Transverse colon (tissue), 4 donors: Measurements from ENCODE around the gene ELAVL1. TPM values are rescaled to one million over a fixed set of nuclear protein-coding genes. Genes with fewer than 3 reads are reported as not detected.
A peak's percentile ranks its signal among the peaks of the same experiment; 100 is the strongest.

Experiments used
- DNase-seq: peaks from one replicate; pipeline ENCODE4 v3.0.0-alpha.2; 2019
- H3K27ac ChIP-seq, 4 donors: fragments of 200-600 bp; sonication (generic); 2 replicates each; pipeline ENCODE4 v1.5.1; 2016 to 2018; ENCODE audit warnings: inconsistent platforms in 4 of 4
- H3K27me3 ChIP-seq: fragments of 200-600 bp; sonication (generic); 2 replicates; pipeline ENCODE4 v1.5.1; 2017; ENCODE audit warnings: inconsistent platforms
- H3K36me3 ChIP-seq, 4 donors: fragments of 200-600 bp; sonication (generic); 2 replicates each; pipeline ENCODE4 v1.5.1; 2017 to 2019; ENCODE audit warnings: inconsistent platforms in 4 of 4
- H3K4me1 ChIP-seq, 4 donors: fragments of 200-600 bp; sonication (generic); 2 replicates each; pipeline ENCODE4 v1.5.1; 2017 to 2020; ENCODE audit warnings: inconsistent platforms in 4 of 4
- H3K4me3 ChIP-seq, 4 donors: fragments of 200-600 bp; sonication (generic); 1 replicate in 1 of 4; 2 replicates in 3 of 4; pipeline versions ENCODE4 v1.5.1 to v1.6.1; 2017 to 2019; ENCODE audit warnings: inconsistent platforms in 4 of 4
- H3K9me3 ChIP-seq, 2 donors: fragments of 200-600 bp; sonication (generic); 2 replicates each; pipeline ENCODE4 v1.5.1; 2017 to 2019; ENCODE audit warnings: inconsistent platforms in 2 of 2
- CTCF ChIP-seq, 5 experiments: fragments of 200-600 bp in 3 of 5; fragments of 450-650 bp in 2 of 5; sonication (generic) in 3 of 5; IDR thresholded peaks; 1 replicate in 2 of 5; 2 replicates in 3 of 5; pipeline ENCODE4 v1.5.1; 2016 to 2017; ENCODE audit warnings: antibody characterized with exemption in 5 of 5, inconsistent platforms in 3 of 5, mild to moderate bottlenecking in 2 of 5, moderate library complexity in 1 of 5
- EP300 ChIP-seq: sonication (generic); formaldehyde crosslinking; IDR thresholded peaks from one replicate; pipeline ENCODE4 v1.6.1; 2017; ENCODE audit warnings: antibody characterized with exemption, low read depth
- POLR2A ChIP-seq: fragments of 450-650 bp; IDR thresholded peaks from one replicate; pipeline ENCODE4 v1.6.1; 2016; ENCODE audit warnings: antibody characterized with exemption, mild to moderate bottlenecking, moderate library complexity
- POLR2AphosphoS5 ChIP-seq, 3 donors: sonication (generic); formaldehyde crosslinking; IDR thresholded peaks; one replicate each; pipeline ENCODE4 v1.6.1; 2016; ENCODE audit warnings: antibody characterized with exemption in 3 of 3
- WGBS, 2 donors: methylation state at CpG; one replicate each; pipeline ENCODE4 v1.1.5; 2018; ENCODE audit warnings: low coverage in 1 of 2; 5-methylcytosine and 5-hydroxymethylcytosine counted together
- in situ Hi-C, 4 donors: fragments of 200-750 bp; cut with MboI; loops; one replicate each; pipeline versions ENCODE4 v1.15.0 to v1.15.1; 2017; ENCODE audit warnings: low sequenced_read_pairs in 3 of 4, low pct_ligation_motif_present in 1 of 4, low pct_unique_long_range_greater_than_20kb in 1 of 4
- intact Hi-C: fragments of 100-400 bp; cut with DNase I; formaldehyde crosslinking; loops from one replicate; pipeline ENCODE4 v1.15.1; 2023; ENCODE audit warnings: low total_unique reads
- total RNA-seq, 4 donors: library from RNA; depleted of rRNA; stranded (reverse); fragments of >200 nt; gene quantifications; one replicate each; pipeline ENCODE4 v1.1.0, GENCODE V29; 2016

The ELAVL1 gene
- total RNA-seq, 4 donors from 2014 or later = 11.9 to 101 (median 22.4) TPM

- TF ChIP-seq CTCF (IDR thresholded peaks at IDR 0.05) = peak in 1 of 5 experiments; percentile 8
- no peak for TF ChIP-seq POLR2AphosphoS5 (IDR thresholded peaks at IDR 0.05)
- intact Hi-C loops = loop anchor here (10.0 kb wide), 1 partner anchor 71 kb away; the partner anchor contains the start of gene ELAVL1
- Histone ChIP-seq H3K4me1 (peaks cover 7 to 14% (median 10%) of the 10 kb centered on the region in 4 donors), H3K36me3 (peaks cover 0 to 62% (median 30%) of the 10 kb centered on the region in 4 donors), H3K27me3 (no peaks in the 10 kb centered on the region), H3K4me3 (no peak overlapping the region), H3K9me3 (no peaks in the 10 kb centered on the region), H3K27ac (peak overlapping the region in 1 of 4 donors; percentile 28)
- WGBS, 2 donors = 89% methylated on average over 14 of the region's 14 CpGs; no CpG with 5 or more reads in 1 of the 2 donors
- in situ Hi-C loops = no loop called here
- DNase-seq = no peak
Measured at GRCh38 chr19:7933411-7933810, 72.0 kb downstream of the ELAVL1 start.

DNA sequence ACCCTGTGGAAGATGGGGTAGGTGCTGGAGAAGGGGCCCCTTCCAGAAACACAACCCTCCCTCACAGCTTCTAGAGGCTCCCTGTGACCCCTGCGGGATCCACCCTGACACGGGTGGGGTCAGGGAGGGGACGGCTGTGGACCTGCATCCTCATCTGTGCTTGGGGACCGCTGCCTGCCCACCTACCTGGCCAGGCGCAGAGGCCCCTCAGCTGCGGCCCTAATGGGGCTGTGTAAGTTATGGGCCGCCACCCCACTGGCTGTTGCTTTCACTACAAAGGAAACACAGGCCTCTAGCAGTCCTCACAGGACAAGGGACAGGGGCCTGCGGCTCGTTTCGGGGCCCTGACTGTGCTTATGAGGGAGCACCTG lies 72.5 kb downstream of the ELAVL1 start:
- Histone ChIP-seq H3K27ac (no peak overlapping the region), H3K4me1 (peaks cover 9 to 19% (median 14%) of the 10 kb centered on the region in 4 donors), H3K9me3 (no peaks in the 10 kb centered on the region), H3K27me3 (no peaks in the 10 kb centered on the region), H3K4me3 (no peak overlapping the region), H3K36me3 (peaks cover 0 to 60% (median 29%) of the 10 kb centered on the region in 4 donors)
- no peak for DNase-seq
- no peak for TF ChIP-seq EP300
- no peak for TF ChIP-seq CTCF (IDR thresholded peaks at IDR 0.05)
- TF ChIP-seq POLR2A = no peak
- TF ChIP-seq POLR2AphosphoS5 (IDR thresholded peaks at IDR 0.05) = no peak
- in situ Hi-C loops = no loop called here
- intact Hi-C loops = loop anchor here (10.0 kb wide), 1 partner anchor 72 kb away; the partner anchor contains the start of gene ELAVL1
- WGBS, 2 donors = 92% methylated on average over 10 of the region's 10 CpGs; no CpG with 5 or more reads in 1 of the 2 donors

- Histone ChIP-seq H3K9me3 (no peaks in the 10 kb centered on the region), H3K4me1 (peaks cover 14 to 24% (median 19%) of the 10 kb centered on the region in 4 donors), H3K27me3 (no peaks in the 10 kb centered on the region), H3K4me3 (no peak overlapping the region), H3K27ac (peak overlapping the region in 3 of 4 donors; percentile 80 to 91 (median 86)), H3K36me3 (peaks cover 0 to 55% (median 26%) of the 10 kb centered on the region in 4 donors)
- in situ Hi-C loops = no loop called here
- TF ChIP-seq EP300 (no peak), CTCF (IDR thresholded peaks at IDR 0.05) (no peak), POLR2AphosphoS5 (IDR thresholded peaks at IDR 0.05) (no peak), POLR2A (no peak)
- 90% methylated on average over 32 of the region's 32 CpGs; no CpG with 5 or more reads in 1 of the 2 donors for WGBS, 2 donors
- DNase-seq = no peak
- intact Hi-C loops = loop anchor here (10.0 kb wide), 1 partner anchor 72 kb away; the partner anchor contains the start of gene ELAVL1
Measured at GRCh38 chr19:7932276-7932929, 73.0 kb downstream of the ELAVL1 start.

DNA sequence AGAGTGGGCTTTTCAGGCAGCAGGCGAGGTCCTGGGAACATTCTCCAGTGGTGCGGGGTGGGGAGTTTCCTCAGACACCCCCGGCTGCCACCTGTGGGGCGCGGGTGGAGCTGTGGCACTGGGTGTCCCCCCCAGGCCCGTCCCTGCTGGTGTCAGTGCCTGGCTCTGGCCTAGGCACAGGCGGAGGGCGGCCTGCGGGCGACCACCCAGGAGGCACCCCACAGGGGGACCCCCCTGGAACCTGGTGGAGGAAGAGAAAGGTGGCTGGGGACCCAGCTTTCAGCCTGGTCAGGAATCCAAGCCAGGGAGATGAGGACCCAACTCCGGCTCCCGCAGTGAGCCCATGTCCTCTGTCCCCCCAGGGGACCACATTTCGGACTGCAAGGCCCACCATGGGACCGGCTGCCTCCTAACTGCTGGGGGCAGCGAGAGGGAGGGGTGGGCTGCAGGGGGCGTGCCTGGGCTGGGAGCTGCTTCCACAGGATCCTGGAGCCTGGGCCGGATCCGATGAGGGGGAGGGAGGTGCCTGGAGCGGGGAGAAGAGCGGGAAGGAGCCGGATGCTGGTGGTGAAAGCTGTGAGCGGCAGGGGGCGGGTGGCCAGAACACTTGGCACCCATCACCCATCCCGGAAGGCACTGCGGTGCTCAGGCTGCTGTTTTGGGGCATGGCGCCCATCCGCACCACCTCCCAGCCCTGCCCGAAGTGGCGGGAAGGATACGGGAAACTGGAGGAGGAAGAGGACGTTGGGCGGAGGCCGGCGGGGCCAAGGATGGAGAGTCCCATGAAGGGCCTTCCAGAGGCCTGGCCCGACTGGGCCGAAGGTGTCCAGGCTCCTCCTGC lies 74.0 kb downstream of the ELAVL1 start:
- in situ Hi-C loops (no loop called here), intact Hi-C loops (loop anchor here (10.0 kb wide), 1 partner anchor 73 kb away; the partner anchor contains the start of gene ELAVL1)
- DNase-seq = no peak
- 70 to 85% methylated on average over 2 to 31 of the region's 36 CpGs for WGBS, 2 donors
- TF ChIP-seq POLR2A (no peak), EP300 (no peak), CTCF (IDR thresholded peaks at IDR 0.05) (no peak), POLR2AphosphoS5 (IDR thresholded peaks at IDR 0.05) (no peak)
- no peaks in the 10 kb centered on the region for H3K9me3 ChIP-seq
- H3K4me1 ChIP-seq = peaks cover 18 to 34% (median 26%) of the 10 kb centered on the region in 4 donors
- peaks cover 0 to 46% (median 21%) of the 10 kb centered on the region in 4 donors for H3K36me3 ChIP-seq
- peak overlapping the region; percentile 44 to 91 (median 83) for H3K27ac ChIP-seq
- H3K27me3 ChIP-seq = no peaks in the 10 kb centered on the region
- no peak overlapping the region for H3K4me3 ChIP-seq
